HTR-8/SVneo (cell line): ENCODE results near the gene GPC6.
A peak's percentile ranks its signal among the peaks of the same experiment; 100 is the strongest.
"Not testable (repeated sequence)": the region's sequence is repeated elsewhere in the genome, so short reads cannot be mapped to it uniquely, and the experiment has no call there.

ENCODE experiments used
- DNase-seq: peaks from one replicate; pipeline ENCODE4 v3.0.0; 2011; ENCODE audit warnings: low spot score, mixed read lengths; ENCODE audit not compliant: insufficient read length
- FAIRE-seq: peaks from 2 replicates; lab custom pipeline; 2011; peaks lifted over from hg19 to GRCh38; lab: Jason Lieb, UNC

GPC6 gene

DNA sequence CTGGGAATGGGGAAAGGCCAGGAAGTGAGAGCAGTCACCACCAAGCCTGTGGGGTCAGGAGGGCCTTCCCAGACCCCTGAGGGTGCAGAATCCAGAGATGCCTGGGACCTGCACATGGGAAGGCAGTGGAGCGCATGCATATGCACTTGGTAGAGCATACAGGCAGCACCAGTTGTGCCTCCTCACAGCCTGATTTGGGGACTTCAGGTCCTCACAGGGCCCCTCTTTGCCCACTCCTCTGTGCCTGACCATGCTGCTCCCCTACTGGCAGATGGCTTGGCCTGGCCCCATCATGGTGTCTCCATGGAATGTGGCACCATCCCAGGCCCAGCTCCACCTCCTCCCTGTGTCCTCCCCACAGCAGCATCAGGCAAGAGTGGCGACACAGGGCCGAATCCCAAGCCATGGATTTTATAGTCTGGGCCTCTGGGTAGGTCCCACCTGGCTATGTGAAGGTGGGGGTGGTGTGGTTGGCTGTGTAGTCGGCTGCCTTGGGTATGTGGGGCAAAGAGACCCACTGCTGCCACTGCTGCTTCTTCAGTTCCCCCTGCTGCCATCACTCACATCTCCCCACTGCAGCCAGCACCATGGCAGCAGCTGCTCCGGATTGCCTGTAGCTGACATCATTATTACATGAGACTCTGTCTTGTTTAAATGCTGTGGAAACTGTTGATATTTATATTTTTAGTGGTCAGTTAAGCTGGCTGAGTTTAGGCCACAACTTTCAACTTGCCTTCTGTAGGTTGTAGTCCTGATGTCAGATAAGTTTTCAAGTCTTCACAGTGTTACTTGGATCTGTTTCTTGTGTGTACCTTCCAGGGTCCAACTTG, 247.0 kb downstream of the GPC6 start:
- DNase-seq = no peak
- FAIRE-seq = no peak

DNA sequence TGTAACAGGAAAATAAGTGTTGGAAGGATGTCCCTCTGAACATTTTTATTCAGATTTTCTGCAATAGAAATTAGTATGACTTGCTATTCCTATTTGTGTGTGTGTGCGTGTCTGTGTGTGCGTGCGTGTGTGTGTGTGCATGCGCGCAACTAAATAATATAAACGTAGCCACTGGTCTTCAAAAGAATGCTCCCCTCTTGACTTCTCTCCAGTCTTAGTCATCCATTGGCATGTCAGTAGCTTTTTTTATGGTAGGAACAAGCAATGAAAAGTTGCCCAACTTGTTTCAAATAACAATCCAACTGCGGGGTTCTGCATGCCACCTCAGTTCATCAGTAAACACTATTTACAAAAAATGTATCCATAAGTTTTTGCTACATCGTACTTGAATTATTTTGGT, 249.6 kb downstream of the GPC6 start:
- FAIRE-seq = no peak

DNA sequence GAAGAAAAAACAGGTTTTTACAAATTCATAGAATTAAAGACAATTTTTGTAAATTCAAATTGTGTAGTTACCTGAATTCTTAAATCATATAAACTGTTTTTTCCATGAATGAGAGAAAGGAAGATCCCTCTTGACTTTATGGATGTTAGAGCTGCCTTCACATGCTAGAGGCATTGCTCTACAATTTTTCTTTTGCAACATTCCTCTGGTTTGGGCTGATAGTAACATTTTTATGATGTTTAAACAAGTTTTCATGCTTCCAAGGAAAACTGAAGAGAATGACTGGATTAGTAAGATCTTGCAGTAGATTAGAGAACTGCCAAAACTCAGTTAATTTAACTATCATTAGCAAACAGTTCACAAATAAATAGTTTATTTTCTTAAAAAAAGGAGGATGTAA, 250.6 kb downstream of the GPC6 start:
- DNase-seq = no peak
- FAIRE-seq = no peak

More for the DNA sequence above, 249.6 kb downstream of the GPC6 start:
- peak; percentile 13 for DNase-seq

DNA sequence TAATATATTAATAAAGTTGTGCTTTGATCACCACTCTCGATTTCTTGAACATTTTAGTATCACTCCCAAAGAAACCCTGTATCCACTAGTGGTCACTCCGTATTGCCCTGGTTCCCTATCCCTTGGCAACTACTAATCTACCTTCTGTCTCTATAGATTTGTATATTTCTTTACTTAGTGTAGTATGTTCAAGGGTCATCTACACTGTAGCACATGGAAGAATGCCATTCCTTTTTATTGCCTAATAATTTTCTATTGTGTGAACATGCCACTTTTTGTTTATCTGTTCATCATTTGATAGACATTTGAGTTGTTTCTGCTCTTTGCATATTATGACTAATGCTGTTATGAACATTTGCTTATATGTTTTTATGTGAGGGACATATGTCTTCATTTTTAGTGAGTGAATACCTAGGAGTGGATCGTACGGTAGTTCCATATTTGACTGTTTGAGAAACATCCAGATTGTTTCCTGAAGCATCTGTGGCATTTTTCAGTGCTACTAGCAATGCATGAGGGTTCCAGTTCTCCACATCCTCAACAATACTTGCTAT, 254.0 kb downstream of the GPC6 start:
- DNase-seq (no peak), FAIRE-seq (no peak)

DNA sequence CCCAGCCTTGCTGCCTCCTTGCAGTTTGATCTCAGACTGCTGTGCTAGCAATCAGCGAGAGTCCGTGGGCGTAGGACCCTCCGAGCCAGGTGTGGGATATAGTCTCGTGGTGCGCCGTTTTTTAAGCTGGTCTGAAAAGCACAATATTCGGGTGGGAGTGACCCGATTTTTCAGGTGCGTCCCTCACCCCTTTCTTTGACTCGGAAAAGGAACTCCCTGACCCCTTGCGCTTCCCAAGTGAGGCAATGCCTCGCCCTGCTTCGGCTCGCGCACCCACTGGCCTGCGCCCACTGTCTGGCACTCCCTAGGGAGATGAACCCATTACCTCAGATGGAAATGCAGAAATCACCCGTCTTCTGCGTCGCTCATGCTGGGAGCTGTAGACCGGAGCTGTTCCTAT, 269.5 kb downstream of the GPC6 start:
- DNase-seq, FAIRE-seq: not testable (repeated sequence)

DNA sequence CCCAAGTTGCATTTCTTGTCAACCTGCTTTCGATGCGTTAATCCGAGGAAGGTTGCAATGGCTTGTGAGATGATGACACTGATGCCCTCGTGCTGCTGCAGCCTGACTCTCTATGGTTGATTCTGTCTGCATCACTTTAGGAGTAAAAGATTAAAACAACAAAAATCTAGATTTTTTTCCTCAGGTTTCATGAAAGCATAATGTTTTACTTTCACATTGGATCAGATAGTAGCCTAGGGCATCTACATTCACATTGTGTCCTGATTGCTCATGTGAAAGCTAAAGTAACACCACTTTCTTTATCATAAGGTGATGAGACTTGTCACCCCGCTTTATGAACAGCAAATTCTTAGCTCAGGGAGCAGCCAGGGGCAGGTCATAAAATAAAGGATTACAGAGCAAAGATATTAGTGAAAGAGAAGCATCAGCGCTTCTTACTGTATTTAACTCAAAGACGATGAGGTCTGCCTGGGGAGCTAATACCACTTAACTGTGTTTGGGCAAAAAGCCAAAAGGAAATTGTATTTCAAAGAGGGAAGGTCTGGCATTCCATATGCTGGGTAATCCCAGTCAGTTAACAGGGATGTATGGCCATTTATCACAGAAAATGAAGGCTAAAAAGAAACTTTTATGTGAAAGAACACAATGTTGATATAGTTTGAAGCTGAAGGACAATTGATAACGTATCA, 270.5 kb downstream of the GPC6 start:
- FAIRE-seq (no peak), DNase-seq (peak; percentile 10)

DNA sequence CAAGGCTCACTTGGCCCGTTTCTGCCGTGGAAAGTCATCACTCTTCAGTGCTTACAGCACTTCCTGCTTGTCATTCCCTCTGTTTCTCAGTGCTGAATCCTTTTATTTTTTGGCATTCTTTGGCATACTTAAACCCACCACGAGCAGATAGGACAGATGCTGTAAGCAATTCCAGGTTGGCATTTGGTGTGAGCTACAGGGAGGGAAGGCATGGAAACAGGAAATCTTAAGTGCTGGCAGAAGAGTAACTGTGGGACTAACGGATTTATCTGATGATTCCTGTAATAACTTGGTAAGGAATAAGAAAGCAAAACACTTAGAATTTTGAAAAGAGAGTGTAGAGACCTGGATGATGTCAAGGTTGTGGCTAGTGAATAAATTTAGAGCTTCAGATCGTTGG, 273.4 kb downstream of the GPC6 start:
- FAIRE-seq = no peak

DNA sequence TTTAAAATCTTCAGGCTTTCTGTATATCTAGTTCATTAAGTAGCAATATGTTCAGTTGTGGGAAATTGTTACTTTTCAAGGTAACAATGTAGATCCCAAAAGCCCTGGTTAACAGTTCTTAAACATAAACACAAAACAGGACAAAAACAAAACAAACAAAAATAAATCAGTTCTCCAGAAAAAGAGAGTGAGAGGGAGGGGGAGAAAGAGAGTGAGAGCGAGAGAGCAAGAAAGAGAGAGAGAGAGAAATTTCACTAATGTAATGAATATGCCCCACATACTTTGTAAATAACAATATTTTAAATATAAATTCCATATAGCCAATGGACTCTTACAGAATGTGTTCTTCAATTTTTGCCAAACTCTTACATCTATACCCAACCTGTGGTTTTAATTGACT, 275.5 kb downstream of the GPC6 start:
- DNase-seq (no peak), FAIRE-seq (no peak)

More for the DNA sequence above, 273.4 kb downstream of the GPC6 start:
- DNase-seq = no peak

DNA sequence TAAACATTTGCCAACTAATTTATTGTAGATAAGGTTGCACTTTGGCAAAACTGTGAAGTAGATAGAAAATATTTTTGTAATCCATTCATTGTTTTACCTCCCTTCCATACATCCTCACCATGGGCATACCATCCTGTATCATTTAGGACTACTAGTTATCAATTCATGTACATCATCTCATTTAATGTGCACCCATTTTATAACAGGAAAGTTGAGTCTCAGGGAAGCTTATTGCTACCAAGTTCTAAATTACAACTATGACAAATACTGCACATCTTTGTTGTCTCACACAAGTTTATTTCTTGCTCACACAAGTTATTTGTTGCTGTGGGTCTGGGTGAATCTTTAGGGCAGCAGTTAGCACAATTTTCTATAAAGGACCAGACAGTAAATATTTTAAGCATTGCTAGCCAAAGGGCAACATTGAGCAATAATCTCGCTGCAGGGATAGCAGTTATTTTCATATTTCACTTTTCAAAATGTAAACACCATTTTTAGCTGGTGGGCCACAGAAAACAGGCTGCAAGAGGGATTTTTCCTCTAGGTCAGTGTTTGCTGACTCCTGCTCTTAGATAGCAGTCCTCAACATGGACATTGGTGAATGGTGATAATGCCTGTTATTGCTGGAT, 276.5 kb downstream of the GPC6 start:
- FAIRE-seq = no peak

DNA sequence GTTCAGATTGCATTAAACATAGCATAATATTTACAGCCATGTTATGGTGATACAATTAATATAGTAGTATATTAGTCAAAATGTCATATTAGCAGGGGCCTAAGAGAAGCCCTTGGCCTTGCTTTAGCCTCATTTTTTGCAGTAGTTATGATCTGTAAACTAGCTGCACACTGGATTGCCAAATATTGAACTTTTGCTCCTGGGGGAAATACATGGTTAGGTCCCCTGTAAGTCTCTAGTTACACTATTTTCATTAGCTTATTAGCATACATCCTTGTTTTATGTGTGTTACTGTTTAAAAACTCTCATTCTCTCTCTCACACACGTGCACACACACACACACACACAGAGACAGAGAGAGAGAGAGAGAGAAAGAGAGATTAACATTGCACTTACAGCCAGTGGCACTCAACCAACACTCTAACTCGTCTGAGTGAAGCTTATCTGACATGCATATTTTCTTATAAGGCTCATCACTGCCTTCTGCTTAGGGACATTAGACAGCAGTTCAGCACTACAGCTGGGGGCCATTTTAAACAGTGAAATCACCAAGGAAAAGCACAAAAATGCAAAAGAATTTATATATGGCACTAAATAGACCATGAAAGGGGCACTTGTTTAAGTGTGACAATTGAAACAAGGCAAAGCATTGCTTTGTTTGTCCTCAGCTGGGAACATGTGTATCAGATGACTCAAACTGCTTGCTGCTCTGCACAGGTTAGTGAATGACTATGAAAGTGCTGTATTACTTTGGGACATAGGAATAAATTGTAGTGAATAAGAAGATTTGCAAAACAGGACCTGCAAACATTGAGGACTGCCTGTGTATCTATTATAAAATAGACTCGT, 278.7 kb downstream of the GPC6 start:
- no peak for DNase-seq
- no peak for FAIRE-seq

More for the DNA sequence above, 276.5 kb downstream of the GPC6 start:
- no peak for DNase-seq

DNA sequence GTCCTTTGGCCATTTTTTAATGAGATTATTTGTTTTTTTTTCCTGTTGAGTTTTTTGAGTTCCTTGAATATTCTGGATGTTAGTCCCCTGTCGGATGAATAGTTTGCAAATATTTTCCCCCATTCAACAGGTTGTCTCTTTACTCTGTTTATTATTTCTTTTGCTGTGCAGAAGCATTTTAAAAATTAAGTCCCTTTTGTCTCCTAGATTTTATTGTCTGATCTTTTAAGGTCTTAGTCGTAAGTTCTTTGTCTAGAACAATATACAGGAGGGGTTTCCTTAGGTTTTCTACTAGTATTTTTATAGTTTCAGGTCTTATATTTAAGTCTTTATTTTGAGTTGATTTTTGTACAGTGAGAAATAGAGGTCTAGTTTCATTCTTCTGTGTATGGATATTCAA, 284.4 kb downstream of the GPC6 start:
- no peak for DNase-seq
- FAIRE-seq = no peak

DNA sequence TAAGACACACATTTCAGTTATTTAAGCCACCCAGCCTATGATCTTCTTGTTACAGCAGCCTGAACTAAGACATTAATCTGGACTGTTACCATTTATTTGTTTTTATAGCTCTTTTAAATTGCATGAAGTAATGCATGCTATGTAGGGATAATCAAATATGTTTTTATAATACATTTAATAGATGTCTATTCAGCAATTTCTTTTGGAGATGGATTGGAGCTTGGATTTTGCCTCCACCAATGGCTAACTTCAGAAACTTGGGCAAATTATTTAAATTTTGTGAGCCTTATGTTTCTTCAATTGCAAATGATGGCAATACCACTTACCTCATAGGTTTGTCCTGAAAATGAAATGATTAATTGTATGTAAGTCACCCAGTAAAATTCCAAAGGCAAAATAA, 288.7 kb downstream of the GPC6 start:
- FAIRE-seq (no peak), DNase-seq (no peak)

DNA sequence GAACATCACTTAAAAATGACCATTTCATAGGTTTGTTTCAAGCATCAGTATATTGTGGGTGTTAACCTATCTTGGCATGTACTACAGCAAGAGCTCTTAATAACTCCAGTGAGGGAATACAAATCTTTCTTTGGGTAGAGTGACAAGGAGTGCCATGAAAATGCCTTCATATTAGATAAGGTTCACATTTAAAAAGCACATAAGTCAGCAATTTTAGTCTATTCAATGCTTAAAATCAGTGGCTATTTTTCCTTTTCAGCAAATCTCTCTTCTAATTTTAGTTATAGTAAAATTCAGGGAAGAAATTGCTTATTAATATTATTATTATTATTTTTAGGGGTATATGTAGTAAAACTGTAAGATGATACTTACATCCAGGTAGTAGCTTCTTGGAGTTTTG, 291.1 kb downstream of the GPC6 start:
- no peak for DNase-seq
- no peak for FAIRE-seq

DNA sequence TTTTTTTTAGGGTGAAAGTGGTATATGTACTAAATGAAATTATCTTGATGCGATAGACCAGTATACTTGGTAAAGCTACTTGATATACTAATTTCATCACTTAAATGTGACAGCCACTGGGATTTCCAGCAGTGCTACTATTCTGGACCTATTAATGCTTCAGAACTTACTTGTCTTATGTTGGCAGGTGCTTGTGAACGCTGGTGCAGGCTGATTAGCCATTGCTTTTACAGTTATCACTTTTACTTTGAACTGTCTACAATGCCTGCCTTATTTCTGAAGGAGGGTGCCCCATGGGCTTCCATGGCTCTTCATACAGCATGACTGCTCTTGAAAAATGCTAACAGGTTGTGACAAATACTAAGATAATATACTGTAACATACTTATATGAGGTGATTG, 294.7 kb downstream of the GPC6 start:
- FAIRE-seq = no peak
- DNase-seq = no peak

DNA sequence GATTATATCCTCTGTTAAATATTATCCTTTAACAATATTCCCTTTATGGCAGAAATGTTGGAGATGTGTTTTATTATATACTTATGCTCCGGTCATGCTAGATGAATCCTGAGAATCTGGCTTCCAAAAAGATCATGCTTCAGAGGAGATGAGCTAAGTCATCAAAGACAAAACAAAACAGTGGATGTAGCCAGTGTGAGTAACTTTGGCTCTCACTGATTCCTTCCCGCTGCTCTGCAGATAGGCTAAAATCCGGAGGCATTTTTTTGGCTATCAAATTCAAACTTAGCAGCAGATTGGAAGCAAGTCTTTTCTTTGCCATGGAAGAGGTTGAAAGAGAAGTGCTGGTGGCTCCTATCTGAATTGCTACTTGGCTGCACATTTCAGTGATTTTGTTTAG, 295.9 kb downstream of the GPC6 start:
- no peak for FAIRE-seq
- no peak for DNase-seq

DNA sequence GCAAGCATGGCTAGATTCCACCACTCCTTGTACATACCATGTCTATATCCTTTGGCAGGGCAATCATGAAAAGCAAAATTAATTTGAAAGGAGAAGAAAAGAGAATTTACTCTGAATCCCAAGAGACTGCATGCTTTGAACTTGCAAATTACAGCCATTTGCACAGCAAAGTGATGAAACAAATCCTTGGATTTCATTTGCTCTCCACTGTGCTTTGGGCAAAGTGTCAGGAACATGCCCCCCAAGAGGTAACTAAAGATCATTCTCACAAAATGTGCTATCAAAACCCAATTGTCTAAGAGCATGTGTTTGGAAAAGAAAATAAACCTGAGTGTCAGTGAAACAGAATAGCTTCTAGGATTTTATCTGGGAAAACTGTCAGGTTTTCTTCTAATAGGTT, 298.5 kb downstream of the GPC6 start:
- DNase-seq (no peak), FAIRE-seq (no peak)

DNA sequence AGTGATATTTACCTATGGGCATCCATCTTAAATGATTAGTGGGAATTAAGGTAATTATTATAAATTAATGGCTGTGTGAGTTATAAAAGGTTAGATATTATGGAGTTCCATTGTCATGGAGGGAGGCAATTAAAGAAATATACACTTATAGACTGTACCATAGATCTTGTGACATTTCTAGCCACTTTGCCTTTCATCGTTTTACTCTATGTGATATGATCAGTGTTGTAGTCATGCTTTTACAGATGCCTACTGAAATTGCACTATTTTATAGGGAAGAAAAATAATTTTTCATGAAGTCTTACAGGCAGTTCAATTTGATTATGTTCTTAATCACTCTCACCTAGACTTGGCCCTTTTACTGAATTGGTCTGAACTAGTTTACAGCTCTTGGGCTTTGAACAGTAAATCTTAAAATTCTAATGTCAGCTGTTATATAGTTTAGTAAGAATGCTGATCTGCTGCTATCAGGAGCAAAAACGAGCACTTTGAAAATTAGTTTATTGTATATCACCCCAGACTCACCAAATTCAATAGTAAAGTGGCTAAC, 301.2 kb downstream of the GPC6 start:
- no peak for DNase-seq
- no peak for FAIRE-seq

DNA sequence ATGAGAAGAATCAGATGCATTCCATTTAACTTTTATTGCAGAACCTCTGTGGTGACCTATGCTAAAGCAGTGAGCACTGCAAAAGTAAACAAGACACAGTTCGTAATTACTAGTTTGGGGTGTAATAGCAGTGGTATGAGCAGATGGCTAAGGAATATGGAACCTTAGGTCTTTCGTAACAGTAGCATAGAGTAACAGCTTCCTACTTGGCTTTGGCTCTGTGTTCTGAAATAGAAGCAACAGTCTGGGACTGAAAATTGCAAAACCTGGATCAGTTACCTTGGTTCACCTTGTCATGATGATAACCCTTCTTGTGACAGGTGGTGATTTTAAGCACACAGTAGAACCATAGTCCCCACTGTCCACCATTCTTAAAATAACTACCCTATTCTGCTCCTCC, 303.4 kb downstream of the GPC6 start:
- FAIRE-seq (no peak), DNase-seq (no peak)

DNA sequence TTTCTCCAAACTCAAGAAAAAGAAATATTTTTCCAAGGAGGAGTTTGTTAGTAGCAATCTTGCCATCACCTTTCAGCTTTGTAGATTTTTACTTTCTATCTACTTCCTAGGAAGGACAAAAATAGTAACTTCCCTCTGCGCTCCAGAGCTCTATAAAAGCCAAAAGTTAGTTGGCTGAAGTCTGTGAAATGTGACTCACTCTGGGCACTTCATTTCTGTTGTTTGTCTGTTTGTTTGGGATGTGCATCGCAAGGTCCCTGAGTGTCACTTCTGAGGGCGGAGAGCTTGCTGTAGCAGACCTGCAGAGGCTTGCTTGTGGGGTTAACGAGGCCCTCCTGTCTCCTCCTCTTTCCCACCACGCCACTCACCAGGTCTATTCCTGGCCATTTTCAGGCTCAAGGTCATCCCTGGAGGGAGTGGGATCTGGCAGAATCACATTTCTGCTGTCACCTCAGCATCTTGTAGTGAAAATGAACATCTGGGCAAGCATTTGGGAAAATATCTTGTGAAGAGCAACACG, 307.6 kb downstream of the GPC6 start:
- FAIRE-seq = no peak
- no peak for DNase-seq

DNA sequence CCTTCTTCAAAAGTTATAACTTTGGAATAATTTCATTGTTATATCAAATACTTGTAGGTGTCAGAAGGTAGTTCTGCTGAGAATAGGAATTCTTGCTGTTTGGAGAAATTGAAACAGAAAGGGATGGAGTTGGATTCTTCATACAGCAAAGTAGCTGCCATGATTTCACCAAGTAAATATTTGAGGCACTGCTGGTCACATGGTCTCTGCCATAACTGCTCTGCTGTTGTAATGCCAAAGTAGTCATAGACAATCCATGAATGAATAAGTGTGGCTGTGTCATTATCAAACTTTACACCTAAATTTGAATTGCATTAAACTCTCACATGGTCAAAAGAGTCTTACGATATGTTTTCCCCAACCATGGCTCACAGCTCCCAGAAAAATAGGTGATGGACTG, 308.6 kb downstream of the GPC6 start:
- DNase-seq = no peak
- no peak for FAIRE-seq
